Measurements from ENCODE around the gene HS3ST2.

The HS3ST2 gene

DNA sequence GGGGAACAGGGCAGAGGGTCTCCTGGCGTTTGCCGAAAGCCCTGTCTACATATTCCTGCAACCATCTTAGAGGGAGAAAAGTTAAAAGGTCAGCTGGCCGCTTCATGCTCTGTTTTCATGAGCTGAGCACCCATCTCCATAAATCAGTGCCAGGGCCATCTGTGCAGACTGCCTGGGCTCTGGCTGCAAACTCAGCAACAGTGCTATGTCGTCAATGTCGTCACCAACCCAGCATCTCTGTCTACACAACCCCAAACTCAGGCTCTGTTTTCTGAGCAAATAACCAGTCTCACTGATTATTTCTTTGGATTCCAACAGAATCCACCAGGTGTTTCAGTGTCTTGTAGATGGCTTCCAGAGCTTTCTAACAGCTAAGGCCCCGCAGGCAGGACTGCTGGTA is 65.0 kb downstream of the HS3ST2 start:
- H3K27ac ChIP-seq = no peak overlapping the region
- ChIA-PET POLR2A (ENCODE audit: low non-redundant PET) (no interaction called here), CTCF (interaction anchor here (0.6 kb wide), 1 partner anchor 90 kb away, joined by 6 read pairs; no protein-coding TSS in a partner anchor)
- TF ChIP-seq, protein P1, sequence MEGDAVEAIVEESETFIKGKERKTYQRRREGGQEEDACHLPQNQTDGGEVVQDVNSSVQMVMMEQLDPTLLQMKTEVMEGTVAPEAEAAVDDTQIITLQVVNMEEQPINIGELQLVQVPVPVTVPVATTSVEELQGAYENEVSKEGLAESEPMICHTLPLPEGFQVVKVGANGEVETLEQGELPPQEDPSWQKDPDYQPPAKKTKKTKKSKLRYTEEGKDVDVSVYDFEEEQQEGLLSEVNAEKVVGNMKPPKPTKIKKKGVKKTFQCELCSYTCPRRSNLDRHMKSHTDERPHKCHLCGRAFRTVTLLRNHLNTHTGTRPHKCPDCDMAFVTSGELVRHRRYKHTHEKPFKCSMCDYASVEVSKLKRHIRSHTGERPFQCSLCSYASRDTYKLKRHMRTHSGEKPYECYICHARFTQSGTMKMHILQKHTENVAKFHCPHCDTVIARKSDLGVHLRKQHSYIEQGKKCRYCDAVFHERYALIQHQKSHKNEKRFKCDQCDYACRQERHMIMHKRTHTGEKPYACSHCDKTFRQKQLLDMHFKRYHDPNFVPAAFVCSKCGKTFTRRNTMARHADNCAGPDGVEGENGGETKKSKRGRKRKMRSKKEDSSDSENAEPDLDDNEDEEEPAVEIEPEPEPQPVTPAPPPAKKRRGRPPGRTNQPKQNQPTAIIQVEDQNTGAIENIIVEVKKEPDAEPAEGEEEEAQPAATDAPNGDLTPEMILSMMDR (conservative IDR thresholded peaks at IDR 0.05; ENCODE audit: low read depth) = no peak
- no peak for DNase-seq (ENCODE audit: low spot score)

DNA sequence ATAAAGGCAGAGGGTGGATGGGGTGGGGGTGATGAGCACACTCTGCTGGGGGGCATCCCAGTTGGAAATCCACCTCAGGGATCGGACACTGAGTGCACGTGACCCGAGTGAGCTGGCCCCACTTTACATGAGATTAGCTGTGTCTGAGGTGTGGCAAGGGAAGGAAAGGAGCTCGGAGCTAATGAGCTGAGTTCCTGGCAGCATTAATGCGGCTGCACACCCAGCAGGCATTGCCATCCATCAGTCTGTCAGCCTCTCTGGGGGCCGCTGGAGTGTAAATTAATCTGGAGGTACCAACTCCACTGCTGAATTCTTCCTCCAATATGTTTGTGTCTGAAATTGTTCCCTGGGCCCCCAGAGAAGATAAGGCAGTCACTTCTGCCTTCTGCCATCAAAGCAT is 65.5 kb downstream of the HS3ST2 start:
- CTCF ChIA-PET = interaction anchor here (0.6 kb wide), 1 partner anchor 90 kb away, joined by 6 read pairs; no protein-coding TSS in a partner anchor

DNA sequence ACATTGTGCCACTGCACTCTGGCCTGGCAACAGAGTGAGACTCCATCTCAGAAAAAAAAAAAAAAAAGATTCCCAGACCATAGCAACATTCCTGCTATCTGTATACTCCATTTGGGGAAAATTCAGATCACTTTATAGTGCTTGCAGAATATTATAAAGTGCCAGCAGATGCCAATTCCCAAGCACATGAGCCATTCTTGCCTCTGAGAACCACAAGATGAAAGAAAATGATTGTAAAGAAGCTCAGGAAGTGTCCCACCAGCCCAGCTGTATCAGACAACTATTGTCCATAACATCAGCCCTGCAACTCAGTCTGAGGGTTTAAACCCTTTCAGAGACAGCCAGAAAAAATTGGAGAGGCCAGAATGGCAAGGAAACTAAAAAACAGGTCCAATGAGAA is 69.0 kb downstream of the HS3ST2 start:
- DNase-seq (ENCODE audit: low spot score) = no peak
- ChIA-PET CTCF (interaction anchor here (0.7 kb wide), 1 partner anchor 86 kb away, joined by 5 read pairs; no protein-coding TSS in a partner anchor), POLR2A (ENCODE audit: low non-redundant PET) (no interaction called here)
- H3K27ac ChIP-seq = no peak overlapping the region
- TF ChIP-seq, protein P1 (conservative IDR thresholded peaks at IDR 0.05; ENCODE audit: low read depth) = no peak

More for the DNA sequence above, 65.5 kb downstream of the HS3ST2 start:
- no peak overlapping the region for H3K27ac ChIP-seq
- POLR2A ChIA-PET (ENCODE audit: low non-redundant PET) = no interaction called here
- DNase-seq (ENCODE audit: low spot score) = no peak
- TF ChIP-seq, protein P1 (conservative IDR thresholded peaks at IDR 0.05; ENCODE audit: low read depth) = no peak

DNA sequence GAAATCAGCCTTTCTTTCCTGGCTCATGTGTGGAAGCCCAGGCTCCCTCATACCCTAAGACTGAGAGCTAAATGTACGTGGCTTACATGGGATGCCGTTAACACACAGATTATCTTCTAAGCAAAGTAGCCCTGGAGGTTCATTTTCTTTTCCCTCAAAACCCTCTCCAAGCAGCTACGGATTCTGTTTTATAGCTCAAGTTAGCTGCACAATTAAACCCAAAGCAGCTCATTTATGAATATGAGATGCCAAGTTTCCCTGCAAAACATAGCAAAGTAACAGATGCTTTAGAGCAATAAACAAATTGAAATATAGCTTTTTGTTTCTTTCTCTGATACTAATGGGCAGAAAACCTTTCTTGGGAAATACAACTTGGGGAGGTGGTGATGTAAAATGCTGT is 72.0 kb downstream of the HS3ST2 start:
- ChIA-PET POLR2A (ENCODE audit: low non-redundant PET) (no interaction called here), CTCF (interaction anchor here (0.6 kb wide), 2 partner anchors 44 to 97 kb away, joined by 3 to 4 read pairs; no protein-coding TSS in a partner anchor)
- H3K27ac ChIP-seq = no peak overlapping the region
- TF ChIP-seq, protein P1 (conservative IDR thresholded peaks at IDR 0.05; ENCODE audit: low read depth) = no peak
- no peak for DNase-seq (ENCODE audit: low spot score)

DNA sequence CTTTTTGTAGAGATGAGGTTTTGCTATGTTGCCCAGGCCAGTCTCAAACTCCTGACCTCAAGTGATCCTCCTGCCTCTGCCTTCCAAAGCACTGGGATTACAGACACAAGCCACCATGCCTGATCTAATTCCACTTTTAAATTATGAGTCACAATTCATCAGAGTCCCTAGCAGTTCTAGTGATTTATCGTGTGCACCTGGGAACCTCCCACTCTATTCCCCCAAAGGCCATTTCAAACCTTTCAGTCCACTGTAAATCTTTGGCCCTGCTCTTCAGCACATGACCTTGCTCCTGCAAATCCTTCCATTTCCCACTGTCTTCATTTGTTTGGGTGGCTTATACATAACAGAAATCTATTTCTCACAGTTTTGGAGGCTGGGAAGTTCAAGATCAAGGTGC is 73.0 kb downstream of the HS3ST2 start:
- ChIA-PET CTCF (interaction anchor here (0.6 kb wide), 1 partner anchor 99 kb away, joined by 6 read pairs; no protein-coding TSS in a partner anchor), POLR2A (ENCODE audit: low non-redundant PET) (no interaction called here)
- TF ChIP-seq, protein P1 (conservative IDR thresholded peaks at IDR 0.05; ENCODE audit: low read depth) = no peak
- DNase-seq (ENCODE audit: low spot score) = no peak
- no peak overlapping the region for H3K27ac ChIP-seq

DNA sequence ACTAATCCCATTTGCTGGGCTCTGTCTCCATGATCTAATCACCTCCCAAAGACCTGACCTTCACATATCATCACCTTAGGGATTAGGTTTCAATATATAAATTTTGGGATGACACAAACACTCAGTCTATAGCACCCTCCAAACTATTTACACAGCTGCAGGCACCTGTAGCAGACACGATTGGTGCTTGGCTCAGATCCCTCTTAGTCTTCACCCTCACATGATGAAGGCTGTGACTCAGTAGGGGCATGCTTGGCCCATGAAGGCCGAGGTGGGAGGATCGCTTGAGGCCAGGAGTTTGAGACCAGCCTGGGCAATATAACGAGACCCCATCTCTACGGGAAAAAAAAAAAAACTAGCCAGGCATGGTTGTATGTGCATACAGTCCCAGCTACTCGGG is 73.5 kb downstream of the HS3ST2 start:
- TF ChIP-seq, protein P1 (conservative IDR thresholded peaks at IDR 0.05; ENCODE audit: low read depth) = no peak
- DNase-seq (ENCODE audit: low spot score) = no peak
- POLR2A ChIA-PET (ENCODE audit: low non-redundant PET) = no interaction called here
- CTCF ChIA-PET = interaction anchor here (0.6 kb wide), 1 partner anchor 99 kb away, joined by 6 read pairs; no protein-coding TSS in a partner anchor
- no peak overlapping the region for H3K27ac ChIP-seq

Data from RWPE1 (cell line).